ENCODE results near the gene NIN.
"Not testable (repeated sequence)": the region's sequence is repeated elsewhere in the genome, so short reads cannot be mapped to it uniquely, and the experiment has no call there.

NIN gene

GRCh38 chr14:50711043-50711442, 119.9 kb downstream of the NIN start:
- DNase-seq, result no peak

- no peak for DNase-seq
These were observed 125.9 kb downstream of the NIN start for GRCh38 chr14:50705026-50705593.

DNA sequence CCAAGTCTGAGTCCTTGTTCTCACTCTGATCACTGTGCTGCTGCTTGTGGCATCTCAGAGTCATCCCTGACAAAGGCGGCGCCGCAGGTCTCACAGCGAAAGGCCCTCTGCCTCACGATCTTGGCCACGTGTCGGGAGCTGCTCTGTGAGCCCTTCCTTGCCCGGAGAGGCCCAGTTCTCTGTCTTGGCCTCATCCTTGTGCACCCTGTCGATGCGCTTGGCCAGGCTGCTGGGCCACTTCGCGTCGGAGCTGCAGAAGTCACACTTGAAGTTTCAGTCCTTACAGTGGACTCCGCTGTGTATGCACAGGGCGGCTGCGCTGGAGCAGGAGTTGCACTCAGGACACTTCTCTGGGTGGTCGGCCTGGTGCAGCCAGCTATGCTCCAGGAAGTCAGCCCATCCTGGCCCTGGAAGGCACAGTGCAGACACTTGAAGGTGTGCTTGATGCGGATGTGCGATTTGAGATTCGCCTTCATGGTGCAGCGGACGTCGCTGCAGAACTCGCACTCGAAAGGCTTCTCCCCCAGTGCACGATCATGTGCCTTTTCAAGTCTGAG, 126.4 kb downstream of the NIN start:
- DNase-seq, result no peak

DNA sequence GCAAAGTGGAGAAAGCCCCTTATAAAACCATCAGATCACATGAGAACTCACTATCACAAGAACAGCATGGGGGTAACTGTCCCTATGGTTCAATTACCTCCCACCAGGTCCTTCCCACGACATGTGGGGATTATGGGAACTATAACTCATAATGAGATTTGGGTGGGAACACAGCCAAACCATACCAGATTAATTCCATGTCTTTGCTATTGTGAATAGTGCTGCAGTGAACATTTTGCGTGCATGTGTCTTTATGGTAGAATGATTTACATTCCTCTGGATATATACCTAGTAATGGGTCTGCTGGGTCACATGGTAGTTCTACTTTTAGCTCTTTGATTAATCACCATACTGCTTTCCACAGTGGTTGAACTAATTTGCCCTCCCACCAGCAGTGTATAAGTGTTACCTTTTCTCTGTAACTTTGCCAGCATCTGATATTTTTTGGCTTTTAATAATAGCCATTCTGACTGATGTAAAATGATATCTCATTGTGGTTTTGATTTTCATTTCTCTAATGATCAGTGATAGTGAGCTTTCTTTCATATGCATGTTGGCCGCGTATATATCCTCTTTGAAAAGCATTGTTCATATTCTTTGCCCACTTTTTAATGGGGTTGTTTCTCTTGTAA, 133.2 kb downstream of the NIN start:
- DNase-seq, result no peak

DNA sequence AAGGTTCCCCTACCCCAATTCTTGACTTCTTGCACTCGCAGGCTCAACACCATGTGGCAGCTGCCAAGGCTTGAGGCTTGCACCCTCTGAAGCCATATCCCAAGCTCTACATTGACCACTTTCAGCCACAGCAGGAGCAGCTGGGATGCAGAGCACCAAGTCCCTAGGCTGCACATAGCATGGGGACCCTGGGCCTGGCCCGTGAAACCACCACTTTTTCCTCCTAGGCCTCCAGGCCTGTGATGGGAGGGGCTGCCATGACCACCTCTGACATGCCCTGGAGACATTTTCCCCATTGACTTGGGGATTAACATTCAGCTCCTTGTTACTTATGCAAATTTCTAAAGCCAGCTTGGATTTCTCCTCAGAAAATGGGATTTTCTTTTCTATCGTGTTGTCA, 136.7 kb downstream of the NIN start:
- not testable (repeated sequence) for DNase-seq

DNA sequence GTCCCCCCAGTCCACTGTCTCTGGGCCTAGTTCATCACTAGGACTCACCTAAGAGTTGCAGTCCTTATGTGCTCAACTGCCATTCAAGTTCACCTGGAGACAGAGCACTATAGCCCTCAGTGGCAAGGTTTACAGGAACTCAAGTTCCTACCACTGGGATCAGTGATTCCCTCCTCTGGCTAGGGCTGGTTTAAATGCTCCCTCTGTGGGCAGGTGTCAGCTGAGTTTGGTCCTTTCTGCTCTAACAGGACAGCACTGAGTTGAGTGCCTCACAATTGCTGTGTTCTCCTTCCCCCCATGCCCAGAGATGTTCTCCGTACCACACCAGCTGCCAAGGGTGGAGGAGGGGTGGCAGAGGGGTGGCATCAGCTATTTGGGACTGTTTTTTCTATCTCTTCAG, 142.1 kb downstream of the NIN start:
- DNase-seq, result no peak

DNA sequence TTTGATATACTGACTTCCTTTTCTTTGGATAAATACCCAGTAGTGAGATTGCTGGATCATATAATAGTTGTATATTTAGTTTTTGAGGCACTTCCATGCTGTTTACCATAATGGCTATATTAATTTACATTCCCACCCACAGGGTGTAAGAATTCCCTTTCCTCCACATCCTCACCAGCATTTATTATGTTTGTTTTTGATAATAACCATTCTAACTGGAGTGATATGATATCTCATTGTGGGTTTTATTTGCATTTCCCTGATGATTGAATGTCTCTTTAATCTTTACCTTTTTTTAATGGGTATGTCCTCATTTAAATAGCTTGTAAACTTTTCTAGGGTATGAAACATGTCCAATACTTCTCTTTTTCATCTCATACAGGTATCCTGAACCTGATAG, 151.3 kb downstream of the NIN start:
- DNase-seq, result no peak

DNA sequence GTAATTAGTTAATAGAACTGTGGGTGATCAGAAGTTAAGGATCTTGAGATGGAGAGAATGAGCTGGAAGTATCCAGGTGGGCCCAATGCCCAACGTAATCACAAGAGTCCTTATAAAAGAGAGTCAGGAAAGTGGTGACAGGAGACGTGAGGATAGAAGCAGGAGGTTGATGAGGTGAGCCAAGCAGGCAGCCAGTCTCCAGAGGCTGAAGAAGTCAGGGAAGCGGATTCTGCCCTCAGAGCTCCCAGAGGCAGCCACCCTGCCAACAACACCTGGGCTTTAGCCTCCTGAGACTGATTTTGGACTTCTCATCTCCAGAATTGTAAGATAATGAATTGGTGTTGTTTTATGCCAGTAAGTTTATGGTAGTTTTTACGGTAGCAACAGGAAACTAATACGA, 152.8 kb downstream of the NIN start:
- DNase-seq, result no peak

GRCh38 chr14:50677527-50678063, 153.4 kb downstream of the NIN start:
- DNase-seq, result peak; percentile 38 to 69 (median 58)

DNA sequence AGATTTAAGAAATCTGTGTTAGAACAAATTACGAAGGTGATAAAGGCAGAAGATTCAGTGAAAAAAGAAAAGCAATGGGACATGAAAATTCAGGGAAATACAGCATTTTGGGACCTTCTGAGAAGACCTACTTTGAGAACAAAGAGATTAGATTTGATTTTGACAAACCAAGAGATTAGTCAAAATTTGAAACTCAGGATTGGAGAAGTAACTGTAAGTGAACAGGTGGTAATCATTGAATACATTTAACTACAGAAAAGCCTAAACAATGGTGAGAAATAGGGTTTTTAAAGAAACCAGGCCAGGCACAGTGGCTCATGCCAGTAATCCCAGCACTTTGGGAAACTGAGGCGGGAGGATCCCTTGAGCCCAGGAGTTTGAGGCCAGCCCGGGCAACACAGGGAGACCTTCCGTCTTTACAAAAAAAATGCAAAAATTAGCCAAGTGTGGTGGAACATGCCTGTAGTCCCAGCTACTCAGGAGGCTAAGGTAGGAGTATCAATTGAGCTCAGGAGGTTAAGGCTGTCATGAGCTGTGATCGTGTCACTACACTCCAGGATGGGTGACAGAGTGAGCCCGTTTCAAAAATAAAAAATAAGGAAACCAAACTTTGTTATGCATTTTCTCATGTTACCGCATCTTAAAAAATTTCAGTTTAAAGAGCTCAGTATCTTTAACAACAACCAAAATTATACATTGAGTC, 154.0 kb downstream of the NIN start:
- DNase-seq, result no peak

DNA sequence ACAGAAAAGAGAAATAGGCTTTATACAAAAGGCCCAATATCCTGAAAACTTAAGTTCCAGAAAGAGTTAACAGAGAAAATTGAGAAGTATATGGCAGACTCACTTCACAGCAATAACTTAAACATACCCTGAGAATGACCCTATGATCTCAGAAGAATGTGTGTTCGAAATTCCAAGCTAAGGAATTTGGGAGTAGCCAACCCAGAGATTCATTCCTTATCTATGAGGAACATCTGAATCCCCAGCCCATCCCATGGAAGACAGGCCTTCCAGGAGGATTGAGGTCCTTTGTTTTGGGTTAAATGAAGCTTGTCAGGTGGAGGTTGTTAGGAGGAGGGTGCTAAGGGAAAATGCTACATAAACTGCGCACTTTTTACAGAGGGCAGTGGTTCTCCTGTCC, 155.4 kb downstream of the NIN start:
- DNase-seq, result no peak

DNA sequence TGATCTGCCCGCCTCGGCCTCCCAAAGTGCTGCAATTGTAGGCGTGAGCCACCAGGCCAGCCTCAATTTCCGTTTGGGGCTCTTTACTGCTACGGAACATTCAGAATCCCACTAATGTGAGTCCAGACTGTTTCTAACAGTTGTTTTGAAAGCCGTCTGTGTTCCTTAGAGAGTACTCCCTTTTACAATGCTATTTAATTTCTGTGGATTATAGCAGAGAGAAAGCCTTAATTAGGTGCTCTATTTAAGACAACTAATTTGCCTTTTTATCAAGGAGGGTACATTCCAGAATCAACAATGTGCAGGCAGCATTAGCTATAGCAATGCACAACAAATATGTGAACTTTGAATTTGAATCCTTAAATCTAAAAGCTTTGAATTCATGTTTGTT, 160.1 kb downstream of the NIN start:
- DNase-seq, result no peak

DNA sequence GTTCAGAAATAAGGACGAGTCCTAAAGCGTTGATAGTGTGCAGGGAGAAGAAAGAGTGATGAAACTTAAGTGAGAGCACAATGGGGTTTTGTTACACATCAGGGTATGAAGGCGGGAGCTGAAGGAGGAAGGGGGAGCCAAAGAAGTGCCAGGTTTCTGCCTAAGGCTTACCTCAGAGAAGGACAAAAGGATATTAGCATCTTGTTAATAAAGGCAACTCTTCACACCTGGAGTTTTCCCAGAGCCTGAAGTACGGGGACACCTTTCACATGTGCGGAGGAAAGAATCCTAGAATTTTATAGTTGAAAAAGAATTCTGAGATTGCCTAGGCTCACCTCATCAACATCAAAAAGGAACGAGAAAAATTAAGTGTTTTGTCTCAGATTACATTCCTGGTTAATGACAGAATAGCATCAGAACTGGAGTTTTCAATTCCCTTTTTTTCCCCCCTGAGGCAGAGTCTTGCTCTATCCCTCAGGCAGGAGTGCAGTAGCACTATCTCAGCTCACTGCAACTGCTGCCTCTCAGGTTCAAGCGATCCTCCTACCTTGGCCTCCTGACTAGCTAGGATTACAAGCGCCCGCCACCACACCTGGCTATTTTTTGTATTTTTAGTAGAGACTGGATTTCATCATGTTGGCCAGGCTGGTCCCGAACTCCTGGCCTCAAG, 160.6 kb downstream of the NIN start:
- no peak for DNase-seq

Data from suppressor macrophage (primary cell).